Measurements from ENCODE around the gene CCL8.

CCL8 gene

DNA sequence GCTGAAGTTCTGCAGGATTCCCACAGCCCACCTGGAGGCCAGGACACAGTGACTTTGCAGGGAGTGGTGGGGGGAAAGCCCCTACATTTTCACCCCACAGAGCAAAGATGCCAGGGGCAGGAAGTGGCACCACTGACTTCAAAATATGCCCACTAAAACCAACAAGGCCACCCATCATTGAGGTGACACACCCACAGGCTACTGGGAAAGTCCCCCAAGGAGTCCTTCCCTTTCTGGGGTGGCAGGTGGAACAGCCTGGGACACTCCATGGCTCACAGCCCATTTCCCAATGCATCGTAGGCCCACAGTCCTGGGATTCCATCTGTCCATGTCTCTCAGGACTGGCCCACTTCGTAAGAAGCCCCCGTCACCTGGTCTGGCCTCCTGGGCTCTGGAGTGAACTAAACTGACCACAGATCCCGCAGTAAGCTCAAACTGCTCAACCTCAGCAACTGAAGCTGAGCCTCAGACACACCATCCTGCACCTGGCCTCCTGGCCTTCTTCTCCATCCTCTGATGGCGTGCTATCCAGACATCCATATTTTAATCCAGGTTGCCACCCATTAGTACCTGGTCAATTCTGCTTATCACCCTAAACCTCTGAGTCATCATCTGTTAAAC lies 51.3 kb downstream of the CCL8 start:
- H3K27ac ChIP-seq, result no peak overlapping the region
- ChIA-PET CTCF (interaction anchor here (0.7 to 2.9 kb wide), 2 partner anchors 9 to 170 kb away, joined by 3 to 10 read pairs; no protein-coding TSS in a partner anchor), POLR2A (ENCODE audit: low non-redundant PET) (no interaction called here)
- no peak for DNase-seq (ENCODE audit: low spot score)
- no peak for TF ChIP-seq CTCF (conservative IDR thresholded peaks at IDR 0.05; ENCODE audit: low read depth)

- no peak overlapping the region for H3K27ac ChIP-seq
- ChIA-PET POLR2A (ENCODE audit: low non-redundant PET) (no interaction called here), CTCF (interaction anchor here (0.7 to 2.9 kb wide), 2 partner anchors 9 to 170 kb away, joined by 3 to 10 read pairs; no protein-coding TSS in a partner anchor)
- TF ChIP-seq CTCF (conservative IDR thresholded peaks at IDR 0.05; ENCODE audit: low read depth), result no peak
- peak; percentile 8 for DNase-seq (ENCODE audit: low spot score)
Observed at GRCh38 chr17:34370997-34371395, 51.8 kb downstream of the CCL8 start.
